Measurements from ENCODE around the gene PODN. TPM values are rescaled to one million over a fixed set of nuclear protein-coding genes. Genes with fewer than 3 reads are reported as not detected.

PODN gene
- total and polyA plus RNA-seq, 9 donors = 72.8 to 254 (median 154) TPM

- peaks cover 10% of the 10 kb centered on the region for H3K4me1 ChIP-seq (ENCODE audit: insufficient read depth)
- no peak overlapping the region for H3K27ac ChIP-seq
These were observed 7.8 kb downstream of the PODN start for GRCh38 chr1:53069663-53070327.

GRCh38 chr1:53070621-53071020 lies 8.6 kb downstream of the PODN start:
- H3K27me3 ChIP-seq = no peaks in the 10 kb centered on the region
- no peak for TF ChIP-seq POLR2A (IDR thresholded peaks at IDR 0.05)
- no peak for TF ChIP-seq CTCF (IDR thresholded peaks at IDR 0.05)
- no peak for TF ChIP-seq EP300 (IDR thresholded peaks at IDR 0.05)
- intact Hi-C loops (cut with DNase I) = loop anchor here in 1 of 4 donors (10.0 kb wide), 1 partner anchor 104 kb away; no protein-coding TSS in a partner anchor
- H3K36me3 ChIP-seq = no peaks in the 10 kb centered on the region
- H3K9me3 ChIP-seq = no peaks in the 10 kb centered on the region
- H3K27ac ChIP-seq = no peak overlapping the region
- WGBS, 3 donors = 94 to 97% (median 97%) methylated on average over 12 of the region's 12 CpGs
- peaks cover 10% of the 10 kb centered on the region for H3K4me1 ChIP-seq (ENCODE audit: insufficient read depth)
- H3K4me3 ChIP-seq = no peak overlapping the region
- DNase-seq = peak in 4 of 5 donors; percentile 11 to 33 (median 16)

More at GRCh38 chr1:53069663-53070327, 7.8 kb downstream of the PODN start:
- DNase-seq = peak in 4 of 5 donors; percentile 15 to 38 (median 25)
- no peaks in the 10 kb centered on the region for H3K9me3 ChIP-seq
- intact Hi-C loops (cut with DNase I) = loop anchor here in 2 of 4 donors (10.0 kb wide), 3 partner anchors 55 to 115 kb away; no protein-coding TSS in a partner anchor
- H3K36me3 ChIP-seq = no peaks in the 10 kb centered on the region
- 91 to 94% (median 93%) methylated on average over 21 to 31 of the region's 31 CpGs for WGBS, 3 donors
- no peaks in the 10 kb centered on the region for H3K27me3 ChIP-seq
- TF ChIP-seq EP300 (IDR thresholded peaks at IDR 0.05) (no peak), CTCF (IDR thresholded peaks at IDR 0.05) (no peak)
- H3K4me3 ChIP-seq = no peak overlapping the region

GRCh38 chr1:53071167-53071865 lies 9.3 kb downstream of the PODN start:
- WGBS, 3 donors = 73 to 81% (median 76%) methylated on average over 15 to 17 of the region's 17 CpGs
- DNase-seq = peak; percentile 10 to 35 (median 22)
- TF ChIP-seq POLR2A (IDR thresholded peaks at IDR 0.05) = no peak
- no peak for TF ChIP-seq EP300 (IDR thresholded peaks at IDR 0.05)
- no peak for TF ChIP-seq CTCF (IDR thresholded peaks at IDR 0.05)
- Histone ChIP-seq H3K27me3 (no peaks in the 10 kb centered on the region), H3K36me3 (no peaks in the 10 kb centered on the region), H3K4me1 (ENCODE audit: insufficient read depth) (peaks cover 10% of the 10 kb centered on the region), H3K4me3 (no peak overlapping the region), H3K27ac (no peak overlapping the region), H3K9me3 (no peaks in the 10 kb centered on the region)
- intact Hi-C loops (cut with DNase I) = loop anchor here in 1 of 4 donors (10.0 kb wide), 1 partner anchor 103 kb away; no protein-coding TSS in a partner anchor

GRCh38 chr1:53071915-53072314 lies 9.9 kb downstream of the PODN start:
- Histone ChIP-seq H3K4me1 (ENCODE audit: insufficient read depth) (peaks cover 7% of the 10 kb centered on the region), H3K27me3 (no peaks in the 10 kb centered on the region), H3K36me3 (no peaks in the 10 kb centered on the region), H3K4me3 (no peak overlapping the region), H3K9me3 (no peaks in the 10 kb centered on the region), H3K27ac (no peak overlapping the region)
- 94 to 98% (median 96%) methylated on average over 1 of the region's 1 CpG for WGBS, 3 donors
- DNase-seq = no peak
- intact Hi-C loops (cut with DNase I) = loop anchor here in 1 of 4 donors (10.0 kb wide), 1 partner anchor 103 kb away; no protein-coding TSS in a partner anchor
- TF ChIP-seq POLR2A (IDR thresholded peaks at IDR 0.05) (no peak), EP300 (IDR thresholded peaks at IDR 0.05) (no peak), CTCF (IDR thresholded peaks at IDR 0.05) (no peak)

Measured in ovary (tissue), 9 donors.